NCI-H226 (cell line): ENCODE measurements around the gene SLC6A3.
"Not testable (repeated sequence)": the region's sequence is repeated elsewhere in the genome, so short reads cannot be mapped to it uniquely, and the experiment has no call there.

Experiments used
- DNase-seq: peaks from one replicate; pipeline ENCODE4 v3.0.0-alpha.2; 2015

Gene SLC6A3

GRCh38 chr5:1385395-1386273 lies 59.6 kb downstream of the SLC6A3 start:
- DNase-seq: peak; percentile 61

GRCh38 chr5:1384521-1384920 lies 60.7 kb downstream of the SLC6A3 start:
- no peak for DNase-seq

GRCh38 chr5:1383886-1384401 lies 61.3 kb downstream of the SLC6A3 start:
- no peak for DNase-seq

GRCh38 chr5:1383344-1383743 lies 61.9 kb downstream of the SLC6A3 start:
- no peak for DNase-seq

- DNase-seq: no peak
Observed at GRCh38 chr5:1382248-1382700, 63.0 kb downstream of the SLC6A3 start.

GRCh38 chr5:1381370-1382247 lies 63.6 kb downstream of the SLC6A3 start:
- no peak for DNase-seq

- DNase-seq: no peak
Observed at GRCh38 chr5:1380910-1381309, 64.3 kb downstream of the SLC6A3 start.

GRCh38 chr5:1380011-1380817 lies 65.0 kb downstream of the SLC6A3 start:
- DNase-seq: no peak

- no peak for DNase-seq
Observed at GRCh38 chr5:1378866-1379659, 66.2 kb downstream of the SLC6A3 start.

- no peak for DNase-seq
Observed at GRCh38 chr5:1378096-1378495, 67.1 kb downstream of the SLC6A3 start.

GRCh38 chr5:1376981-1377380 lies 68.3 kb downstream of the SLC6A3 start:
- no peak for DNase-seq

GRCh38 chr5:1375871-1376810 lies 69.1 kb downstream of the SLC6A3 start:
- no peak for DNase-seq

GRCh38 chr5:1374679-1375055 lies 70.6 kb downstream of the SLC6A3 start:
- DNase-seq: peak; percentile 7

- no peak for DNase-seq
Observed at GRCh38 chr5:1374030-1374678, 71.1 kb downstream of the SLC6A3 start.

GRCh38 chr5:1371972-1372342 lies 73.3 kb downstream of the SLC6A3 start:
- DNase-seq: not testable (repeated sequence)

GRCh38 chr5:1371218-1371971 lies 73.8 kb downstream of the SLC6A3 start:
- no peak for DNase-seq

- DNase-seq: no peak
Observed at GRCh38 chr5:1370006-1370405, 75.2 kb downstream of the SLC6A3 start.

- no peak for DNase-seq
Observed at GRCh38 chr5:1368756-1369155, 76.5 kb downstream of the SLC6A3 start.

- no peak for DNase-seq
Observed at GRCh38 chr5:1368236-1368635, 77.0 kb downstream of the SLC6A3 start.
